ENCODE measurements around the gene KLHL3. TPM values are rescaled to one million over a fixed set of nuclear protein-coding genes. Genes with fewer than 3 reads are reported as not detected.

KLHL3 gene
- total RNA-seq, 1 experiment from 2014 or later: 13.6 TPM

GRCh38 chr5:137731176-137731575 is 4.7 kb downstream of the KLHL3 start:
- H3K79me2 ChIP-seq (ENCODE audit: low read depth): no peaks in the 10 kb centered on the region
- no peaks in the 10 kb centered on the region for H3F3A ChIP-seq (ENCODE audit: insufficient read depth, low read depth)
- no peak overlapping the region for H2AFZ ChIP-seq
- no TSS peak for BruUV-seq (replicated peaks)
- no peaks in the 10 kb centered on the region for H4K20me1 ChIP-seq (ENCODE audit: insufficient read depth)
- no peak overlapping the region for H3K4me3 ChIP-seq
- no peak overlapping the region for H3K27ac ChIP-seq
- no peaks in the 10 kb centered on the region for H3K36me3 ChIP-seq (ENCODE audit: low read depth)
- no peaks in the 10 kb centered on the region for H3K27me3 ChIP-seq (ENCODE audit: insufficient read depth, low read depth)
- H3K9me2 ChIP-seq (ENCODE audit: insufficient read depth): no peaks in the 10 kb centered on the region
- intact Hi-C loops (cut with micrococcal nuclease; ENCODE audit: unreplicated experiment): loop anchor here (10.0 kb wide), 2 partner anchors 406 to 926 kb away; no protein-coding TSS in a partner anchor
- no peaks in the 10 kb centered on the region for H3K9me3 ChIP-seq (ENCODE audit: insufficient read depth, low read depth)
- H3K4me2 ChIP-seq: no peak overlapping the region
- H3K4me1 ChIP-seq (replicated peaks; ENCODE audit: insufficient read depth): peaks cover 28% of the 10 kb centered on the region
- POLR2A ChIA-PET (ENCODE audit: unreplicated experiment): interaction anchor here (0.6 kb wide), 1 partner anchor 1568 kb away, joined by 5 read pairs; no protein-coding TSS in a partner anchor
- no peak for DNase-seq
- CTCF ChIA-PET: no interaction called here
- TF ChIP-seq CTCF (conservative IDR thresholded peaks at IDR 0.05) (no peak), EZH2 (IDR thresholded peaks at IDR 0.05; ENCODE audit: low read depth) (no peak)

DNA sequence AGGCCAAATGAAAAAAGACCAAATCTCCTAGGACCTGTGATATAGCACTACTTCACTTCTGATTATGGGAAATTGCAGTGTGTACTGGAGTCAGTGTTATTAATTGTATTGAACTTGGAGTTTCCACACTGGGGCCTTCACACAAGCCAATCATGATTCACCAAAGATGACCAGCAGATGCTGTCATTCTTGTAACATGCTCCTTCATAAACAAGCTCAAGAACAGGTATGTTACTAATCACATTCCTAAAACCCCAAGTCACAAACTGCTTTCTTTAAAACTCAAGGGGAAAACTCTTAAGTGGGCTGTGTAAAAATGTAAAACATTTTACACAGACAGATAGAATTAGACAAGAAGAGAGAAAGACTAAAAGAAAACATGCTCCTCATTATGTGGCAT is 5.6 kb downstream of the KLHL3 start:
- ChIA-PET CTCF (interaction anchor here (0.6 kb wide), 1 partner anchor 12 kb away, joined by 5 read pairs; no protein-coding TSS in a partner anchor), POLR2A (ENCODE audit: unreplicated experiment) (no interaction called here)
- Histone ChIP-seq H3K9me2 (ENCODE audit: insufficient read depth) (no peaks in the 10 kb centered on the region), H4K20me1 (ENCODE audit: insufficient read depth) (no peaks in the 10 kb centered on the region), H3K4me3 (no peak overlapping the region), H3K9me3 (ENCODE audit: insufficient read depth, low read depth) (no peaks in the 10 kb centered on the region), H2AFZ (no peak overlapping the region), H3K79me2 (ENCODE audit: low read depth) (no peaks in the 10 kb centered on the region), H3K4me1 (replicated peaks; ENCODE audit: insufficient read depth) (peaks cover 20% of the 10 kb centered on the region), H3K4me2 (no peak overlapping the region), H3K27me3 (ENCODE audit: insufficient read depth, low read depth) (no peaks in the 10 kb centered on the region), H3F3A (ENCODE audit: insufficient read depth, low read depth) (no peaks in the 10 kb centered on the region), H3K36me3 (ENCODE audit: low read depth) (no peaks in the 10 kb centered on the region), H3K27ac (no peak overlapping the region)
- intact Hi-C loops (cut with micrococcal nuclease; ENCODE audit: unreplicated experiment): loop anchor here (10.0 kb wide), 2 partner anchors 406 to 926 kb away; no protein-coding TSS in a partner anchor
- TF ChIP-seq CTCF (conservative IDR thresholded peaks at IDR 0.05): no peak
- TF ChIP-seq EZH2 (IDR thresholded peaks at IDR 0.05; ENCODE audit: low read depth): no peak
- no TSS peak for BruUV-seq (replicated peaks)
- no peak for DNase-seq

GRCh38 chr5:137728048-137728447 is 7.8 kb downstream of the KLHL3 start:
- no peaks in the 10 kb centered on the region for H3K9me3 ChIP-seq (ENCODE audit: insufficient read depth, low read depth)
- no peaks in the 10 kb centered on the region for H3K27me3 ChIP-seq (ENCODE audit: insufficient read depth, low read depth)
- no peaks in the 10 kb centered on the region for H3K9me2 ChIP-seq (ENCODE audit: insufficient read depth)
- TF ChIP-seq EZH2 (IDR thresholded peaks at IDR 0.05; ENCODE audit: low read depth): no peak
- no peaks in the 10 kb centered on the region for H3K36me3 ChIP-seq (ENCODE audit: low read depth)
- CTCF ChIA-PET: no interaction called here
- H2AFZ ChIP-seq: no peak overlapping the region
- peaks cover 6% of the 10 kb centered on the region; the same call in 1 of the 2 replicates for H3K4me1 ChIP-seq (replicated peaks; ENCODE audit: insufficient read depth)
- H4K20me1 ChIP-seq (ENCODE audit: insufficient read depth): no peaks in the 10 kb centered on the region
- DNase-seq: no peak
- no TSS peak for BruUV-seq (replicated peaks)
- H3K27ac ChIP-seq: no peak overlapping the region
- intact Hi-C loops (cut with micrococcal nuclease; ENCODE audit: unreplicated experiment): no loop called here
- H3F3A ChIP-seq (ENCODE audit: insufficient read depth, low read depth): no peaks in the 10 kb centered on the region
- POLR2A ChIA-PET (ENCODE audit: unreplicated experiment): no interaction called here
- no peak overlapping the region for H3K4me2 ChIP-seq
- H3K4me3 ChIP-seq: no peak overlapping the region
- no peaks in the 10 kb centered on the region for H3K79me2 ChIP-seq (ENCODE audit: low read depth)

DNA sequence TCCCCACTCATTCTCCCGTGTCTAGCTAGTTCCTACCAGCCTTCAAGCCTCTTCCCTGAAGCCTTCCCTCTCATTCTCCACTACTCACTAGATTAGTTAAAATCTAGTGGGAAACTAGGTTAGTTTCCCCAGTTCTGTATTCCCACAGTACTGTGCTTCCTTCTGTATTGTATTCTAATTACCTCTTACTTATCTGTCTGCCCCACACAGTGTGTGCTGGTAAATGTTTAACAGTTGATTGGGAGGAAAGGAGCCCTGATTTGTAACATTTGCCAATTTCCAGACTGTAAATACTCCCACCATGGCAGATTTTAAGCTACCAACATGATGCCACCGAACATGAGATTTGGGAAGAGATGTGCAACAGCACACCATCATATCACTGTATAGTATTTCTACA is 8.3 kb downstream of the KLHL3 start:
- Histone ChIP-seq H3K79me2 (ENCODE audit: low read depth) (no peaks in the 10 kb centered on the region), H3K4me2 (no peak overlapping the region), H3K27ac (no peak overlapping the region), H3K9me2 (ENCODE audit: insufficient read depth) (no peaks in the 10 kb centered on the region), H4K20me1 (ENCODE audit: insufficient read depth) (no peaks in the 10 kb centered on the region), H3K36me3 (ENCODE audit: low read depth) (no peaks in the 10 kb centered on the region), H3K27me3 (ENCODE audit: insufficient read depth, low read depth) (no peaks in the 10 kb centered on the region), H2AFZ (no peak overlapping the region), H3K4me3 (no peak overlapping the region), H3F3A (ENCODE audit: insufficient read depth, low read depth) (no peaks in the 10 kb centered on the region), H3K9me3 (ENCODE audit: insufficient read depth, low read depth) (no peaks in the 10 kb centered on the region), H3K4me1 (replicated peaks; ENCODE audit: insufficient read depth) (peaks cover 3% of the 10 kb centered on the region; the same call in 1 of the 2 replicates)
- TF ChIP-seq CTCF (conservative IDR thresholded peaks at IDR 0.05) (no peak), EZH2 (IDR thresholded peaks at IDR 0.05; ENCODE audit: low read depth) (no peak)
- ChIA-PET CTCF (no interaction called here), POLR2A (ENCODE audit: unreplicated experiment) (no interaction called here)
- no TSS peak for BruUV-seq (replicated peaks)
- intact Hi-C loops (cut with micrococcal nuclease; ENCODE audit: unreplicated experiment): no loop called here
- no peak for DNase-seq

Measured in PC-9 (cell line).